B cell (primary cell): Measurements from ENCODE around the gene MRPS6. TPM values are rescaled to one million over a fixed set of nuclear protein-coding genes. Genes with fewer than 3 reads are reported as not detected.

Experiments used
- ATAC-seq: fragments of 200-7000 bp; cut with Tn5 transposase; one replicate; pipeline ENCODE4 v1.10.0; 2021; ENCODE audit warnings: low read depth, mild to moderate bottlenecking, moderate number of reproducible peaks, moderate library complexity
- CTCF ChIA-PET: fragments of 350-600 bp; sonication (Branson Sonifier 250); formaldehyde crosslinking; loops from one replicate; lab custom pipeline; 2021; ENCODE audit warnings: antibody characterized with exemption, inconsistent platforms; lab: Charles Lee
- POLR2A ChIA-PET: fragments of 350-600 bp; sonication (Branson Sonifier 250); formaldehyde crosslinking; loops from one replicate; lab custom pipeline; 2021; ENCODE audit warnings: antibody characterized with exemption; lab: Charles Lee
- DNase-seq: peaks from one replicate; pipeline ENCODE4 v3.0.0; 2013
- H2AFZ ChIP-seq: 2 replicates; pipeline ENCODE4 v1.6.1; 2012; ENCODE audit warnings: mild to moderate bottlenecking, low read depth, low read length; ENCODE audit not compliant: insufficient read depth, poor library complexity, severe bottlenecking
- H3K27ac ChIP-seq, 2 donors: 1 replicate in 1 of 2; 2 replicates in 1 of 2; pipeline ENCODE4 v1.5.1; 2012 to 2013; ENCODE audit warnings: low read length in 2 of 2, mild to moderate bottlenecking in 2 of 2, moderate library complexity in 1 of 2
- H3K27me3 ChIP-seq, 4 experiments: fragments of 200-600 bp in 1 of 4; sonication (generic) in 1 of 4; replicated peaks in 1 of 4; 1 replicate in 2 of 4; 2 replicates in 2 of 4; pipeline versions ENCODE4 v1.6.1 to v1.7.0; 2013 to 2016; ENCODE audit warnings: low read length in 3 of 4, mild to moderate bottlenecking in 2 of 4, mixed read lengths in 1 of 4, moderate library complexity in 1 of 4; ENCODE audit not compliant: insufficient read depth in 4 of 4, control insufficient read depth in 3 of 4; ENCODE audit errors: control extremely low read depth in 1 of 4
- H3K36me3 ChIP-seq, 2 experiments: replicated peaks in 1 of 2; 1 replicate in 1 of 2; 2 replicates in 1 of 2; pipeline versions ENCODE4 v1.6.1 to v1.7.1; 2013; ENCODE audit warnings: low read length in 1 of 2; ENCODE audit not compliant: insufficient read depth in 2 of 2, control insufficient read depth in 1 of 2; ENCODE audit errors: control extremely low read depth in 1 of 2, extremely low read depth in 1 of 2
- H3K4me1 ChIP-seq, 2 donors: fragments of 200-600 bp in 1 of 2; sonication (generic) in 1 of 2; 1 replicate in 1 of 2; 2 replicates in 1 of 2; pipeline versions ENCODE4 v1.5.1 to v1.6.1; 2013 to 2017; ENCODE audit warnings: low read length in 2 of 2; ENCODE audit not compliant: control insufficient read depth in 2 of 2, insufficient read depth in 2 of 2
- H3K4me2 ChIP-seq: replicated peaks from 2 replicates; pipeline ENCODE3; 2012; ENCODE audit warnings: mild to moderate bottlenecking, low read depth, low read length; ENCODE audit not compliant: poor library complexity, severe bottlenecking
- H3K4me3 ChIP-seq, 5 experiments: fragments of 200-600 bp in 1 of 5; sonication (generic) in 1 of 5; 1 replicate in 3 of 5; 2 replicates in 2 of 5; pipeline versions ENCODE4 v1.5.1 to v1.7.0; 2011 to 2016; ENCODE audit warnings: low read length in 4 of 5, mild to moderate bottlenecking in 4 of 5, low read depth in 2 of 5, control low read depth in 1 of 5, moderate library complexity in 1 of 5; ENCODE audit not compliant: insufficient read depth in 1 of 5; ENCODE audit errors: control extremely low read depth in 1 of 5, extremely low read depth in 1 of 5
- H3K79me2 ChIP-seq: fragments of 200-600 bp; sonication (generic); one replicate; pipeline ENCODE4 v1.6.0; 2016; ENCODE audit warnings: low read length; ENCODE audit not compliant: control insufficient read depth, insufficient read depth
- H3K9ac ChIP-seq: fragments of 200-600 bp; sonication (generic); 2 replicates; pipeline ENCODE4 v1.6.1; 2017; ENCODE audit warnings: mild to moderate bottlenecking, low read length, moderate library complexity
- H3K9me3 ChIP-seq, 3 donors: one replicate each; pipeline versions ENCODE4 v1.6.1 to v1.7.1; 2013; ENCODE audit warnings: low read length in 2 of 3; ENCODE audit not compliant: control insufficient read depth in 2 of 3, insufficient read depth in 1 of 3; ENCODE audit errors: control extremely low read depth in 1 of 3
- H4K20me1 ChIP-seq: 2 replicates; pipeline ENCODE4 v1.6.0; 2012; ENCODE audit warnings: mild to moderate bottlenecking, low read length; ENCODE audit not compliant: insufficient read depth, control insufficient read depth, poor library complexity, severe bottlenecking
- H3K27ac Mint-ChIP-seq: one replicate; pipeline ENCODE4 v1.8.0; 2021; ENCODE audit warnings: mixed read lengths
- H3K27me3 Mint-ChIP-seq: one replicate; pipeline ENCODE4 v1.8.0; 2021; ENCODE audit warnings: mixed read lengths
- H3K4me1 Mint-ChIP-seq: one replicate; pipeline ENCODE4 v1.8.0; 2021; ENCODE audit warnings: mixed read lengths
- H3K4me3 Mint-ChIP-seq: one replicate; pipeline ENCODE4 v1.8.0; 2021; ENCODE audit warnings: mixed read lengths
- H3K9me3 Mint-ChIP-seq: one replicate; pipeline ENCODE4 v1.8.0; 2022; ENCODE audit warnings: mixed read lengths; ENCODE audit not compliant: insufficient read depth
- CTCF ChIP-seq: fragments of 200-600 bp; IDR thresholded peaks from one replicate; pipeline ENCODE4 v1.8.0; 2022; ENCODE audit warnings: antibody characterized with exemption, mild to moderate bottlenecking
- EZH2 ChIP-seq: IDR thresholded peaks from 2 replicates; pipeline ENCODE4 v1.6.1; 2012; ENCODE audit warnings: borderline replicate concordance, low read depth, mild to moderate bottlenecking, moderate library complexity, low read length; ENCODE audit not compliant: insufficient read depth, poor library complexity, severe bottlenecking
- WGBS: methylation state at CpG from one replicate; pipeline ENCODE4 v1.1.5; 2013; ENCODE audit warnings: missing lambda C conversion rate; ENCODE audit not compliant: insufficient coverage; 5-methylcytosine and 5-hydroxymethylcytosine counted together
- intact Hi-C: fragments of 100-400 bp; cut with micrococcal nuclease; formaldehyde crosslinking; loops from one replicate; pipeline ENCODE4 v1.10.0; 2022
- polyA plus RNA-seq: library from polyadenylated mRNA; depleted of rRNA; stranded (reverse); fragments of >200 nt; gene quantifications from 2 replicates; pipeline ENCODE4 v1.2.3, GENCODE V29; 2012
- total RNA-seq, 2 donors: library from RNA; stranded (reverse); fragments of 120-200 nt in 1 of 2; gene quantifications; 1 replicate in 1 of 2; 2 replicates in 1 of 2; pipeline versions ENCODE4 v1.2.3 to v1.2.4, GENCODE V29; 2013 to 2022

MRPS6 gene
- total and polyA plus RNA-seq, 2 donors (not counting 1 experiment from before 2014, with no cell fraction given): 15.7 to 37.9 TPM

- Mint-ChIP-seq H3K9me3 (no peaks in the 10 kb centered on the region), H3K4me3 (no peak overlapping the region), H3K27ac (no peak overlapping the region), H3K27me3 (no peaks in the 10 kb centered on the region), H3K4me1 (peaks cover 35% of the 10 kb centered on the region)
- Histone ChIP-seq H3K36me3 (no peaks in the 10 kb centered on the region), H2AFZ (no peak overlapping the region), H3K9ac (no peak overlapping the region), H3K4me3 (no peak overlapping the region), H3K4me2 (no peak overlapping the region), H3K79me2 (peaks cover 37% of the 10 kb centered on the region), H3K27me3 (no peaks in the 10 kb centered on the region), H3K9me3 (no peaks in the 10 kb centered on the region), H4K20me1 (peaks cover 13% of the 10 kb centered on the region), H3K4me1 (no peaks in the 10 kb centered on the region), H3K27ac (no peak overlapping the region)
- POLR2A ChIA-PET: interaction anchor here (0.8 kb wide), 1 partner anchor 156 kb away, joined by 4 read pairs; no protein-coding TSS in a partner anchor
- intact Hi-C loops: no loop called here
- WGBS: 100% methylated on average over 3 of the region's 3 CpGs
- TF ChIP-seq EZH2 (no peak), CTCF (no peak)
- ATAC-seq (no peak), DNase-seq (no peak)
- CTCF ChIA-PET: interaction anchor here (1.0 kb wide), 1 partner anchor 231 kb away, joined by 4 read pairs; no protein-coding TSS in a partner anchor
Observed at GRCh38 chr21:34116569-34116968, 43.2 kb downstream of the MRPS6 start.

- no peaks in the 10 kb centered on the region for H3K4me1 ChIP-seq
- H3K36me3 ChIP-seq: peaks cover 0 to 11% of the 10 kb centered on the region in 2 experiments
- no peak overlapping the region for H3K4me3 ChIP-seq
- TF ChIP-seq EZH2 (no peak), CTCF (no peak)
- DNase-seq (no peak), ATAC-seq (no peak)
- no peak overlapping the region for H3K4me2 ChIP-seq
- Mint-ChIP-seq H3K9me3 (no peaks in the 10 kb centered on the region), H3K27me3 (no peaks in the 10 kb centered on the region), H3K27ac (no peak overlapping the region), H3K4me1 (peaks cover 16% of the 10 kb centered on the region), H3K4me3 (no peak overlapping the region)
- no peak overlapping the region for H2AFZ ChIP-seq
- no peak overlapping the region for H3K9ac ChIP-seq
- ChIA-PET CTCF (interaction anchor here (1.2 kb wide), 1 partner anchor 8 kb away, joined by 3 read pairs; no protein-coding TSS in a partner anchor), POLR2A (no interaction called here)
- 96% methylated on average over 2 of the region's 2 CpGs for WGBS
- no peaks in the 10 kb centered on the region for H3K9me3 ChIP-seq
- no peaks in the 10 kb centered on the region for H3K27me3 ChIP-seq
- intact Hi-C loops: no loop called here
- peaks cover 22% of the 10 kb centered on the region for H4K20me1 ChIP-seq
- H3K27ac ChIP-seq: no peak overlapping the region
- H3K79me2 ChIP-seq: peaks cover 46% of the 10 kb centered on the region
Observed at GRCh38 chr21:34120867-34121266, 47.5 kb downstream of the MRPS6 start.
